ENCODE data around the gene BEST4.

Gene BEST4

DNA sequence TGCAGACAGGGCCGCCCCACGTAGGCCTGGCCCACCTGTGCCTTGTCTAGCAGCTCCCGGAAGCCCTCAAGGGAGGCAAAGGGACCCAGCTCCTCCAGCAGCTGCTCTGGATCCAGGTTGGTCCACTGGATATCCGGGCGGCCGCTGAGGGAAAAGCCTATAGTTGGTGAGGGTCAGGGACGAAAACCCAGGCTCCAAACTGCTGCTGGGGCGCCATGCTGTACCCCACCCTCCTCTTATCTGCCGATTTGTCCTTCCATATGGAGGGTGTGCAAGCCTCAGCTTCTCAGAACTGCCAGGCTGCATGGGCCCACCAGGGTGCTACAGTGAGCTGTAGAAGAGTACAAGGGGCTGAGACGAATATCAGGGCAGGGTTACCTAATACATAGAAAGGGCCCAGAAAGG, 42.9 kb upstream of the BEST4 start:
- DNase-seq (ENCODE audit: extremely low spot score): peak; percentile 27
- POLR2A ChIA-PET: interaction anchor here (1.0 to 5.5 kb wide), 2 partner anchors 10 to 12 kb away, joined by 3 to 21 read pairs; no protein-coding TSS in a partner anchor
- TF ChIP-seq, protein P1, sequence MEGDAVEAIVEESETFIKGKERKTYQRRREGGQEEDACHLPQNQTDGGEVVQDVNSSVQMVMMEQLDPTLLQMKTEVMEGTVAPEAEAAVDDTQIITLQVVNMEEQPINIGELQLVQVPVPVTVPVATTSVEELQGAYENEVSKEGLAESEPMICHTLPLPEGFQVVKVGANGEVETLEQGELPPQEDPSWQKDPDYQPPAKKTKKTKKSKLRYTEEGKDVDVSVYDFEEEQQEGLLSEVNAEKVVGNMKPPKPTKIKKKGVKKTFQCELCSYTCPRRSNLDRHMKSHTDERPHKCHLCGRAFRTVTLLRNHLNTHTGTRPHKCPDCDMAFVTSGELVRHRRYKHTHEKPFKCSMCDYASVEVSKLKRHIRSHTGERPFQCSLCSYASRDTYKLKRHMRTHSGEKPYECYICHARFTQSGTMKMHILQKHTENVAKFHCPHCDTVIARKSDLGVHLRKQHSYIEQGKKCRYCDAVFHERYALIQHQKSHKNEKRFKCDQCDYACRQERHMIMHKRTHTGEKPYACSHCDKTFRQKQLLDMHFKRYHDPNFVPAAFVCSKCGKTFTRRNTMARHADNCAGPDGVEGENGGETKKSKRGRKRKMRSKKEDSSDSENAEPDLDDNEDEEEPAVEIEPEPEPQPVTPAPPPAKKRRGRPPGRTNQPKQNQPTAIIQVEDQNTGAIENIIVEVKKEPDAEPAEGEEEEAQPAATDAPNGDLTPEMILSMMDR (IDR thresholded peaks at IDR 0.05; ENCODE audit: control extremely low read depth, extremely low read depth, low read depth, missing control alignments): no peak
- CTCF ChIA-PET: interaction anchor here (1.5 to 2.1 kb wide), 4 partner anchors 10 to 180 kb away, joined by 3 to 5 read pairs (median 4); partner anchors contain the start of gene HECTD3

DNA sequence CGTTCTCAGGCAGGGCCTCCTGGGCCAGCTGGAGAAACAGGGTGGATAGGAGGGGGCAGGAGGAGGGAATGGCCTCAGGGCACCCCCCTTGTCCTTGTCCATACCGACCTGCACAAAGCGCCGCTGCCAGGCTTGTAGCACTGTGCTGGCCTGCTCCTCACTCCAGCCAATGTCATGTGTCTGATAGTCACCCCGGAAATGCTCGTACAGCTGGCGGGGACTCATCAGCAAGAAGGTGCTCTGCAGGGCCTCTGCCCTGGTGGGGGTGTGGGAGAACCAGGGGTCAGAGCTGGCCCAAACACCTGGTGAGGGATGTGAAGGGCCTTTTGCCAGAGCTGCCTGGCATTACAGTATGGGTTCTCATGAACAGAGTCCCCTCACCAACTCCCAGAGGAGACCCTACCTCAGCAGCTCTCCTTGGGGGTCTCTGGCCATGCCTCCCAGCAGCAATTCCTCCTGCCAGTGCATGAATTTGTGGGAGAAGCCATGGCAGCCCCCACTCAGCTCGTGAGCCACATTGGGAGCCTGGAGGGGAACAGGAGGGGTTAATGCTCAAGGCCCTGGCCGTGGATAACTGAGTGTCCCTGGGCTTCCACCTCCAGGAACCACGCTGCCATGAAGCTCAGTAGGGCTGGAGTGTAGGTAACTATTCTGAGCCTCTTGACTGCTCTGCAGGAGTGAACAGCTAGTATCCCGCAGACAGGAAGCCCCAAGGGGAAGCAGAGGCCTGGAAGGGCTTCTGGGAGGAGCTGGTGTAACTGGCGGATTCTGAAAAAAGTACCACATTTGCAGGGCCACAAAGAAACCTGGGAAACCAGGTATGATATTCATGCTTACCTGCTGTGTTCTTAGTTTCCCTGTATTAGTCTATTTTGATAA, 41.8 kb upstream of the BEST4 start:
- ChIA-PET CTCF (interaction anchor here (1.5 to 2.1 kb wide), 3 partner anchors 9 to 100 kb away, joined by 3 to 5 read pairs (median 4); no protein-coding TSS in a partner anchor), POLR2A (interaction anchor here (0.7 to 5.5 kb wide), 2 partner anchors 10 to 474 kb away, joined by 4 to 21 read pairs; no protein-coding TSS in a partner anchor)
- TF ChIP-seq, protein P1 (IDR thresholded peaks at IDR 0.05; ENCODE audit: control extremely low read depth, extremely low read depth, low read depth, missing control alignments): no peak
- no peak for DNase-seq (ENCODE audit: extremely low spot score)

DNA sequence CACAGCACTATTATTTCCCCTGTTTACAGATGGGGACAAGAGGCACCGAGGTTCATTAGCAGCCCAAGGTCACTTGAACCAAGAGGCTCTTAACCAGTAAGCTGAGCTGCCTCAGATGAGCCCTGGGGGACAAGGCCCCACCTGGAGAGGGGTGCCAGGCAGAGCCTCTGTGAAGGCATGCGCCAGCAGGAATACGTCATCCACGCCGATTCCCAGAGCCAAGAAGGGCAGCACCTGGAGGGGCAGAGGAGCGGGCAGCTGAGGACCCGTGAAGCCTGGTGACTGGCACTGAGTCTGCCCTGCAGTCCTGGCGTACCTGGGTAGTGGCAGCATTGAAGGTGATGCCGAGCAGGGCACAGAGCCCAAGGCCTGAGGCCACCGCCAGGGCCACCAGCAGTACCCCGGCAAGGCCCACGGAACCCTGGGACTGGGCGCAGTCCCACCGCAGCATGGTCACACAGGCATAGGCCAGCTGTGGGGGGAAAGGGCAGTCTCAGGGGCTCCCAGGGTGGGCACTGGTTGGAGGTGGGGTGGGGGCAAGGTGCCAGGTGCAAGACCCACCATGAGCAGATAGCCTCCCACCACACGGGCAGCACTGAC, 41.0 kb upstream of the BEST4 start:
- CTCF ChIA-PET: interaction anchor here (2.1 kb wide), 1 partner anchor 8 kb away, joined by 5 read pairs; no protein-coding TSS in a partner anchor

DNA sequence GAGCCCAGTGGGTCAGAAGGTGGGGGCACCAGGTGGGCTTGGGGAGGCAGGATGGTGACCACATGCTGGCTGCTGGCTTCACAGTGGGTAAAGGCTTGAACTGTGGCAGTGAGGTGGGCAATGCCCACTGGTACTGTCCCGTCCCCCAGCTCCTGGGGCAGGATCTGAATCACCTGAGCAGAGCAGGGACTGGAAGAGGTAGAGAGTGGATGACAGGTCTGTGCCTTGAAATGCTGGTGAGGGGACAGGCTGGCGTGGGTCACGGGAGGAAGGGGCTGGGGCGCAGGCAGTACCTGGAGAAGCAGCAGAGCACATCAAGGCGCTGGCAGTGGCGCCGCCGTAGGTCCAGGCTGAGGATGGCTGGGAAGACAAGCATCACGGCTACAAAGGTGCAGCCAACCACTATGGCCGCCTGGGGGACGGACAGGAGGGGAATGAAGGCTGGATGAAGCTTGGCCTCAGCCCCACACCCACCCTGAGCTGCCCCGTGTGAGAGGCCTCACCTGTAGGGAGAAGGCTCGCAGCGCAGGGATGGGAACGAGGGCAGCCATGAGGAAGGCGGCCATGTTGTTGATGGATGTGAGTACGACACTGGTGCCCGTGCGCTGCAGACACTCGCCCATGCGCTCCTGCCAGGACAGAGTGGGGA, 40.2 kb upstream of the BEST4 start:
- DNase-seq (ENCODE audit: extremely low spot score): no peak
- CTCF ChIA-PET: interaction anchor here (1.0 to 3.2 kb wide), 3 partner anchors 8 to 29 kb away, joined by 3 to 17 read pairs (median 4); no protein-coding TSS in a partner anchor
- POLR2A ChIA-PET: no interaction called here
- TF ChIP-seq, protein P1 (IDR thresholded peaks at IDR 0.05; ENCODE audit: control extremely low read depth, extremely low read depth, low read depth, missing control alignments): no peak

More for the DNA sequence above, 41.0 kb upstream of the BEST4 start:
- no peak for DNase-seq (ENCODE audit: extremely low spot score)
- TF ChIP-seq, protein P1 (IDR thresholded peaks at IDR 0.05; ENCODE audit: control extremely low read depth, extremely low read depth, low read depth, missing control alignments): no peak
- POLR2A ChIA-PET: interaction anchor here (5.5 kb wide), 1 partner anchor 10 kb away, joined by 21 read pairs; no protein-coding TSS in a partner anchor

DNA sequence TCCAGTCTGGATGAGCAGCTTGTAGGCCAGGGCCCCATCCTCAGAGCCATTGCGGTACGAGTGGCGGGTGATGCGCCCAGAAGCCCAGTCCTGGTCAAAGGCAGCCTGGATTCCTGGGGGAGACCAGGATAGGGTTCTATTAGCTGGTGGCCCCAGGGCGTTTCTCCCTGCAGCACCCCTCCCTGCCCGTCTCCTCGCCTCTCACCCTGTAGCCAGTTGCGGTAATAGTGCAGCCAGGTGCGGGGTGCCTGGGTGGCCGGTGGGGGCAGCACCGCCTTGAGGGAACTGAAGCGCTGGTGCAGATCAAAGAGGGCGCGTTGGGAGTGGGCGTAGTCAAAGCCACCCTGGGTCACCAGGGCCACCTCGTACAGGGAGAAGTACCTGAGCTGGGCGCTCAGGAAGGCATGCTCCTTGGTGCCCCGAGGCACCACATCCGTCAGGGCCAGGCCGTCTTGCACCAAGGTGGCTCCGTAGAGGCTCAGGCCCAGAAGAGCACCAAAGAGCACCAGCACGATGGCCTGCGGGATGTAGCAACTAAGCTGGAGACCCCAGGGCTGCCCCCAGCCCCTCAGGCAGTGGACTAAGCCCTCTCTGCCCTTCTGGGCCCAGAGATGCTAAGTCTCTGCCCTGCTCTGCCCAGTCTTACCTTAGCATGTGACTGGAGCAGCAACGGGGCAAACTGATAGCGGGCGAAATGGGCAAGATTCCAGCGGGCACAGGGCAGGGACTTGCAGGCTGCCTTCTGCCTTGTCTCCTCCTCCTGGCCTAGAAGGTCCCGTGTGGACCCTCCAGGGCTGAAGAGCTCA, 39.4 kb upstream of the BEST4 start:
- POLR2A ChIA-PET: no interaction called here
- TF ChIP-seq, protein P1 (IDR thresholded peaks at IDR 0.05; ENCODE audit: control extremely low read depth, extremely low read depth, low read depth, missing control alignments): no peak
- no peak for DNase-seq (ENCODE audit: extremely low spot score)
- CTCF ChIA-PET: interaction anchor here (1.0 to 3.2 kb wide), 3 partner anchors 8 to 29 kb away, joined by 3 to 17 read pairs (median 4); no protein-coding TSS in a partner anchor
